Medulla oblongata (tissue), 1 donor: Measurements from ENCODE around the gene ASF1B.
"Not testable (repeated sequence)": the region's sequence is repeated elsewhere in the genome, so short reads cannot be mapped to it uniquely, and the experiment has no call there.

Experiments used
- DNase-seq: peaks from one replicate; pipeline ENCODE4 v3.0.0-alpha.2; 2015; ENCODE audit errors: extremely low spot score

ASF1B gene

GRCh38 chr19:14136509-14137281, at the start of gene ASF1B:
Gene ASF1B, minus strand, starts transcription at chr19:14136589. Its CDS starts 133 bp downstream, at chr19:14136456.
- DNase-seq: peak; percentile 100

- not testable (repeated sequence) for DNase-seq
Observed at GRCh38 chr19:14185691-14186090, 49.3 kb upstream of the ASF1B start.

GRCh38 chr19:14185158-14185557, 48.8 kb upstream of the ASF1B start:
- no peak for DNase-seq

- no peak for DNase-seq
Observed at GRCh38 chr19:14183741-14184350, 47.5 kb upstream of the ASF1B start.

- DNase-seq: no peak
Observed at GRCh38 chr19:14182476-14182875, 46.1 kb upstream of the ASF1B start.

- DNase-seq: no peak
Observed at GRCh38 chr19:14181906-14182305, 45.5 kb upstream of the ASF1B start.

- DNase-seq: not testable (repeated sequence)
Observed at GRCh38 chr19:14181199-14181598, 44.8 kb upstream of the ASF1B start.

- DNase-seq: no peak
Observed at GRCh38 chr19:14177496-14178074, 41.2 kb upstream of the ASF1B start.

GRCh38 chr19:14175351-14175792, 39.0 kb upstream of the ASF1B start:
- no peak for DNase-seq

GRCh38 chr19:14174883-14175282, 38.5 kb upstream of the ASF1B start:
- no peak for DNase-seq

GRCh38 chr19:14168993-14169392, 32.6 kb upstream of the ASF1B start:
- DNase-seq: no peak

- DNase-seq: no peak
Observed at GRCh38 chr19:14168259-14168972, 32.0 kb upstream of the ASF1B start.

- DNase-seq: peak; percentile 18
Observed at GRCh38 chr19:14167576-14168138, 31.3 kb upstream of the ASF1B start.

GRCh38 chr19:14166999-14167575, 30.7 kb upstream of the ASF1B start:
- no peak for DNase-seq

GRCh38 chr19:14165990-14166830, 29.8 kb upstream of the ASF1B start:
- DNase-seq: no peak

- no peak for DNase-seq
Observed at GRCh38 chr19:14164724-14165493, 28.5 kb upstream of the ASF1B start.

GRCh38 chr19:14164082-14164481, 27.7 kb upstream of the ASF1B start:
- no peak for DNase-seq

GRCh38 chr19:14162871-14163297, 26.5 kb upstream of the ASF1B start:
- DNase-seq: no peak

- DNase-seq: no peak
Observed at GRCh38 chr19:14161305-14161704, 24.9 kb upstream of the ASF1B start.
